Measurements from ENCODE around the gene RAB13.

The RAB13 gene

GRCh38 chr1:153938996-153939395, 47.1 kb downstream of the RAB13 start:
- no peak for TF ChIP-seq CTCF (IDR thresholded peaks at IDR 0.05)
- H3K27ac ChIP-seq = no peak overlapping the region
- no peak overlapping the region for H3K4me3 ChIP-seq
- DNase-seq (ENCODE audit: low spot score) = peak; percentile 35

- no peak overlapping the region for H3K4me3 ChIP-seq
- DNase-seq (ENCODE audit: low spot score) = peak; percentile 47
- no peak for TF ChIP-seq CTCF (IDR thresholded peaks at IDR 0.05)
- H3K27ac ChIP-seq = no peak overlapping the region
Measured at GRCh38 chr1:153937331-153937730, 48.8 kb downstream of the RAB13 start.

GRCh38 chr1:153936011-153936802, 49.9 kb downstream of the RAB13 start:
- no peak overlapping the region for H3K4me3 ChIP-seq
- DNase-seq (ENCODE audit: low spot score) = peak; percentile 36
- H3K27ac ChIP-seq = no peak overlapping the region
- no peak for TF ChIP-seq CTCF (IDR thresholded peaks at IDR 0.05)

- TF ChIP-seq CTCF (IDR thresholded peaks at IDR 0.05) = no peak
- Histone ChIP-seq H3K4me3 (no peak overlapping the region), H3K27ac (no peak overlapping the region)
- no peak for DNase-seq (ENCODE audit: low spot score)
Measured at GRCh38 chr1:153934746-153935145, 51.4 kb downstream of the RAB13 start.

- Histone ChIP-seq H3K4me3 (no peak overlapping the region), H3K27ac (no peak overlapping the region)
- no peak for TF ChIP-seq CTCF (IDR thresholded peaks at IDR 0.05)
- DNase-seq (ENCODE audit: low spot score) = no peak
Measured at GRCh38 chr1:153933955-153934354, 52.2 kb downstream of the RAB13 start.

- DNase-seq (ENCODE audit: low spot score) = no peak
- no peak overlapping the region for H3K4me3 ChIP-seq
- no peak overlapping the region for H3K27ac ChIP-seq
- no peak for TF ChIP-seq CTCF (IDR thresholded peaks at IDR 0.05)
Measured at GRCh38 chr1:153933430-153933829, 52.7 kb downstream of the RAB13 start.

Data from coronary artery (tissue), 2 donors.